ENCODE results near the gene GDF2.

The GDF2 gene

DNA sequence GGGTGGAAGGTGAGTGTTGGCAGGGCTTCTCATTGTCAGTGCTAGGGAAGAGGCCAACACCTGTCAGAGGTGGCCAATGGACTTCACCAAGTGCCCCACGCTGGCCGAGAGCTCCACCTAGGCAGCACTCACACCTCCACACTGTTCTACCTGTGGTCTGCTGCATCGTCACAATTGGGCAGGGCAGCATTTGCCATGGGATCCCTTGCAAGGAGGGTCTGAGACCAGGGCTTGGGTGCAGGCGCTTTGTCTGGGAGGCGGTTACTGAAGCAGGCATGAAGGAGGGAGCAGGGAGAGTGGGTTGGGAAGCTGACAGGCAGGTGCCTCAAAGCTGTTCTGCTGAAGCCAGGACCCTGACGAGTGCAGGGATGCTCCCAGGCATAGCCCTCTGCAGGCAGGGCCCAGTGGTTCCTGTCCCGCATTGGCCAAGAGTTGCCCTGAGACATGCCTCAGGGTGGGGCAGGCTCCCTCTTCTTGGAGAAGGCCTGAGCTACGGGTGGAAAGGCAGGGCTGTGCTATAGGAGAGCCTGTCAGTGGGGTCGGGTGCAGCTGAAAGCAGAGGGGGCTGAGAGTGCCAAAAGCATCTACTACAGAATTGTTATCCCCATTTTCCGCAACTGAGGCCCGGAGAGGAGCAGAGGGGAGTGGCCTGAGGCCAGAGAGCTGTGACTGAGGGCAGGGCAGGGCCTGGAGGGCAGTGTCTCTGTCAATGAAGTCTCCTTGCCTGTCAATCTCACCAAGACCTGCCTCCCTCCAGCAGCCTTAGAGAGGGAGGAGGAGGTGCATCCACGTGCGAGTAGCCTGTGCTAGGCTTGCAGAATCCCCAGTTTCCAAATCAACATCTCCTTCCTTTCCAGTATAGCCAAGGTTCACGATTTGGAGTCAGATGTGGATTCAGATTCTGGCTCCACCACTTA lies 29.9 kb downstream of the GDF2 start:
- no peak for DNase-seq (ENCODE audit: low spot score)

DNA sequence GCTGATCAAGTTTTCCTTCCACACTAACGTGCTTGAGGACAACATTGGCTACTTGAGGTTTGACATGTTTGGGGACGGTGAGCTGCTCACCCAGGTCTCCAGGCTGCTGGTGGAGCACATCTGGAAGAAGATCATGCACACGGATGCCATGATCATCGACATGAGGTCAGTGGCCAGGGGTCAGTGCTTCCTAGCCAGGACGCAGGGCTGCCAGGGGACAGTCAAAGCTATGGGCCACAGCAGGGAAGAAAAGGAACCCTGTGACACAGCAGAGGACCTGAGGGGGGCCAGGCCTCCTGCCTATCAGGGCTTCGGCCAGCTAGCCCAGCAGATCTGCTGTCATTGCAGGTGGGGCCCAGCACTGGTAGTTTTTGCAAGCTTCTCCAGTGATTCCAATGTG lies 31.1 kb downstream of the GDF2 start:
- no peak for DNase-seq (ENCODE audit: low spot score)

DNA sequence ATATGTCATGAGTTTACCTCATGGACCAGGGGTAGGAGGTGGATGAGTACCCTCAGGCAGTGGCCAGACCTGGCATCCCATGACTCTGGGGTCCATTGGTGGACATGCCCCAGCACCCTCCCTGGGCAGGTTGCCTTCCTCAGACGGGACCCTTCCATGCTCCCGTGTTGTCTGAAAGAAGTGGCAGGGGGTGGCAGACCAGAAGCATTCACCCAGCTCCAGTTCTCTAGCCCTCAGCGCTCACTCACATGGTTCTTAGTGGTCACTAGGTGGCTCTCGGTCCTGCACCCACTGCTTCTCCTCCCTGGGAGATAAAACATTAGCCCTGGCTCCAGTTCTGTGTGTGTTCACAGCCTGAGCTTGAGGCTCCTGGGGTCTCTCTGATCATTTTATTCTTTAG lies 31.9 kb downstream of the GDF2 start:
- DNase-seq (ENCODE audit: low spot score): no peak

DNA sequence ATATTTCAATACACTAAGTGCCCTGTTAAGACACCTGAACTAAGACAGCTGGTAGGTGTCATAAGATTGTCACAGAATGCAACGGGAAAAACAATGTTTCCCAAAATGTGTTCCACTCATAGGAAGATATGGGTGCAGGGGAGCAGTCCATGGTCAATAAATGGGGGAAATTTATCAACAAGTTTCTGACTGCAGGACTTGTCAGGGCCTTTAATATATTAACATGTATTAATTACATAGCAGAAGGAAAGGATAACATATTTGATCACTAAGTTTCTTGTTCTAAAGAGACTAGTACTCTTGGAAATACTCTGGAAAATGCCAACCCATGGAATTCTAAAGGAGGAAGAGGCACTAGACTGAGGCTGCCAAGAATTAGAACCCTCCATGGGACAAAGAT lies 32.6 kb downstream of the GDF2 start:
- DNase-seq (ENCODE audit: low spot score): no peak

DNA sequence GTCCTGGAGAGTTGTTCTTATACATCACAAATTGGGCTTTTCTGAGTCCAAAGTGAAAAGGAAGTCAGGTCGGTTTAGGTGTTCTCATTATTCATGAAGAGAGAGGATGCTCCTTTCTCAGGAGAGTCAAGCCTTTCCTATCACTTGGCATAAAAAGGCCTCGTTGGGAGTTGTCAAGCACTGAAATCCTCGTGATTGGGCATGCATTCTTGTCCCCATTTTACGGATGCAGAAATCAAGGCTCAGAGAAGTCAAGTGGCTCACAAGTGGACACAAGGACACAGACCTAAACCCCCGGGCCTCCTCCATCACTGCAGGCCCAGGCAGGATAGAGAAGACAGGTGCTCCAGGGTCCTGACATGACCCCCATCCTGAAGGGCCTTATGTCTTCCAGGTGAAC lies 34.5 kb downstream of the GDF2 start:
- DNase-seq (ENCODE audit: low spot score): no peak

DNA sequence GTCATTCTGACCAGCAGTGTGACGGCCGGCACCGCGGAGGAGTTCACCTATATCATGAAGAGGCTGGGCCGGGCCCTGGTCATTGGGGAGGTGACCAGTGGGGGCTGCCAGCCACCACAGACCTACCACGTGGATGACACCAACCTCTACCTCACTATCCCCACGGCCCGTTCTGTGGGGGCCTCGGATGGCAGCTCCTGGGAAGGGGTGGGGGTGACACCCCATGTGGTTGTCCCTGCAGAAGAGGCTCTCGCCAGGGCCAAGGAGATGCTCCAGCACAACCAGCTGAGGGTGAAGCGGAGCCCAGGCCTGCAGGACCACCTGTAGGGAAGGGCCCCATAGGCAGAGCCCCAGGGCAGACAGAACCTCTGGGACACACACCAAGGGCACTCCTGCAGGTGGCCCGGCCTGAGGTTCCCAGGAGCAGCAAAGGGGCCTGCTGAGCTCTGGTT lies 34.9 kb downstream of the GDF2 start:
- DNase-seq (ENCODE audit: low spot score): no peak

DNA sequence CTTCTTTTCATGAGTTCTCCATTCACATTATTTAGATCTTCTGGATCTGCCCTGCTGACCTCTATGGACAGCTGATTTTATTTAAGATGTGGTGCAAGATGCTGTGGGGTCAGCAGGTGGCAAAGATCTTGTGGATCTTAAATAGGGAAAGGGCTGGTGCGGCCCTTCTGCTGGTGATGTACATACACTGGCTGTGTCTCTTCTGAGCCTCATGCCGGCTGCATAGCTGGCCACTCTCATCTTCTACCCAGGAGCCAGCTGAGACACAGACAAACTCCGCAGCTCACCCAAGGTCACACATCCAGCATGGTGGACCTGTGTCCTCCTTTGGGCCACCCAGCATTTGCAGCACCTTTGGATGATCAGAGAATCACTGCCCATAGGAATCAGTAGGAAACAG lies 35.7 kb downstream of the GDF2 start:
- no peak for DNase-seq (ENCODE audit: low spot score)

DNA sequence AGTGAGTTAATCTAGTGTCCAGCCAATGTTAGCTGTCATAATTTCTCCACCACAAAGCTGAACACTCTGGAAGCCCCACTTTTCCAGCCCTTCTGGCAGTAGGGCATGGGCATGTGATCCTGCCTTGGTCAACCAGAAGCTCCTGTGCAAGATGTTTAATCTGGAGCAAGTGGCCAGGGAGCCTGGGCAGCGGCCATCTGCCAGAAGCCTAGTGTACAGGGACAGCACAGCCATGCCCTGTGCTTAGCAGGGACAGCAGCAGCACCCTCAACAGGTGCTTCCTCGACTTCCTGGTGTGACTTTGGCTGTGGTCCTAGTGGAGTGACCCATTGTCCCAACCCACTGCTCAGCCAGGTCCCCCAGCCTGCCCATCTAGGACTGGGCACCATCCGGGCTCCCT lies 36.2 kb downstream of the GDF2 start:
- no peak for DNase-seq (ENCODE audit: low spot score)

DNA sequence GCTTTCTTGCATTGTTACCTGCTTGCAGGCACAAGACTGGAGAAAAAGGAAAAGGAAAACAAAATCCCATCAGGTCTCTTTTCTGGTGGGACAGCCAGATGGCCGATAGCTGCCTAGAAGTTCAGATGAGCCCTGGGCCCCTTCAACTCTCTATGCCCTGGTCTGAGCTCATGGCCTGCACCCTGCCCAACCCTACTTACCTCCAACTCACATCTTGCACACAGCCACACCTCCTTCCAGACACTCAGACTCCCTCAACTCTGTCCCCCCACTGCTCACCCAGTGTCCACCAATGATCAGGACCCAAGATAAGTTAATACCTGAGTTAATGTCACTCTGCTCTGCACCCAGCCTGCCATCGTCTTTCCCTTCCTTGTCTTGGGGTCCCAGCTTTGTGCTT lies 36.8 kb downstream of the GDF2 start:
- DNase-seq (ENCODE audit: low spot score): no peak

DNA sequence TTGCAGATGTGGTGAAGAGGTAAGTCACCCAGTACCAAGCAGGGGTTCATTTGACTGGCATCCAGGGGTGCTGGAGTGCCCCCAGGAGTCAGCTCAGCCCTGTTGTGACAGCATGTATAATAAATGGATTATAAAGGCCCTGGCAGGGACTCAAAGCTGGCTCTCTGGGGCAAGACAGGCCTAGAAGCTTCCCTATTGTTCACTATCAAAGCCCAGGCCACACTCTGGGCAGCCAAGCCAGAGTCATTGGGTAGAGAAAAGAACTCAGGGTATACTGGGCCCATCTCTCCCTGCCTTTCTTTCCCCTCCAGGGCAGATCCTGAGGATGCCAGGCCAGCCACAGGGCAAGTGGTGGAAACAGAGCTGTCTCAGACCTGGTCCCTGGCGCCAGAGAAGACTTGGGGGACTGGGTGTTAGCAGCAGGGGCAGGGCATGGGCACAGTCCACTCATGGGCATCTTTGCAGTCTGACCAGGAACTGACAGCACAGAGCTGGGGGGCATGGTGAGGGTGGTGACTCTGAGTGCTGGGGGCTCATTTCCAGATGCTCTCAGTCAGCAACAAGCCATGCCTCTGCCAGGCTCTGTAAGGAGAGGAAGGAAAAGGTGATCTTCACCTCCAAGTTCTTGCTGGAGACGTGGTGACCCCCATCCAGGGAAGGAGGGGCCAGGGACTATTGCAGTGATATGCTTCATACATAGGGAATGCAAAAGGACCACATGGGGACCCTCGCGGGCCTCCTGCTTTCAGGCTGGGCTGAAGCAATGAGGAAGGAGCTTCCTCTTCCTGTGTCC lies 37.6 kb downstream of the GDF2 start:
- DNase-seq (ENCODE audit: low spot score): no peak

DNA sequence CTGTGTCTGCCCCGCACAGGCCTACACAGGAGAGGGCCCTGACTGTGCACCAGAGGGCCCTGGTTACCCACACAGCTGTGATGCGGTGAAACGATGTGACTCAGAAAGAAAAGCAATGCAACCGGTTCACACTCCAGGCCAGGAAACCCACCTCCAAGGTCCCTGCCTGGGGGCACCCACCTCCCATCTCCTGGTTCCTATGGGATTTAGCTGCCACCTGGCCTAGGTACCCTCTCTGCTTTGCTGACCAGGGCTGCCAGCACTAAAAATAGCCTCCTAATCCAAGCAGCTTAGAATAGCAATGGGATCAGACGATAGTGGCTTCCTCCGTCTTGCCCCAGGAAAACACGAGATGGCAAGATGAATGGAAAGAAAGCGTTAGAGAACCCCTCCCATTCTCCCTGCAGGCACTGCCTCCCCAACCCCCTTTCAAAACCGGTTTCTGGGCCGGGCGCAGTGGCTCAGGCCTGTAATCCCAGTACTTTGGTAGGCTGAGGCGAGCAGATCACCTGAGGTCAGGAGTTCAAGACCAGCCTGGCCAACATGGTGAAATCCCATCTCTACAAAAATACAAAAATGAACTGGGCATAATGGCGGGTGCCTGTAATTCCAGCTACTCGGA lies 38.3 kb downstream of the GDF2 start:
- DNase-seq (ENCODE audit: low spot score): no peak

DNA sequence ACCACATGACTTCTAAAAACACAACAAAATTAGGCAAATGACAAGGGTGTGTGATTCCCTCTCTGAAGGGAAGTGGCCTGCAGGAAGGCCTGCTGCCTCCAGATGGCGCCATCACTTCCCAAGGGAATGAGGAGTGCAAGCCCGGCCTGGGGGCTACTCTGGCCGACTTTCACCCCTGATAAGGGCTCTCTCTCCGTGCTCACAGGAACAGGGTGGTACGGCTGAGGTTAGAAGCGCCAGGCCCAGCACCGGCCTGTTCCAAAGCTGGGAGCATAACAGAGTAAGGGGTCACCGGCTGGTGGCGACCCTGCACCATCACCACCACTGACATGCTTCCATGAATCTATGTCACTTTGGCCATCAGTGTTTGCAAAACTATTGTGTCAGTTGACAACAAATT lies 39.0 kb downstream of the GDF2 start:
- peak; percentile 75 for DNase-seq (ENCODE audit: low spot score)

DNA sequence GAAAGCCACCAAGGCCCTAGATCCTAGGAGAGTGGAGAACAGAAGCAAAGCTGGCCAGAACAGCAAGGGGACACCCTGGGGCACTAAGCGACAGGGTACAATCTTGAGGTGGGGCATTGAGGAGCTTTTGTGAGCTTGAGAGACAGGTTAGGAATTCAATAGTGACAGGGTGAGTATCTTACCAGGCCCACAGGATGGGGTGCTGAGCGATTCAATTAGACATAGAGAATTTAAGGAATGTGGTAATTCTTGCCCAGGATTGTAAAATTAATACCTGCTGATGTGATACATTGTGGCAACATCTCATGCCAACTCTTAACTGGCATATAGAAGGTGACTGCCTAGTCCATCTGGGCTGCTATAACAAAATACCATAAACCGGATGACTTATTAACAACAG lies 39.9 kb downstream of the GDF2 start:
- DNase-seq (ENCODE audit: low spot score): no peak

DNA sequence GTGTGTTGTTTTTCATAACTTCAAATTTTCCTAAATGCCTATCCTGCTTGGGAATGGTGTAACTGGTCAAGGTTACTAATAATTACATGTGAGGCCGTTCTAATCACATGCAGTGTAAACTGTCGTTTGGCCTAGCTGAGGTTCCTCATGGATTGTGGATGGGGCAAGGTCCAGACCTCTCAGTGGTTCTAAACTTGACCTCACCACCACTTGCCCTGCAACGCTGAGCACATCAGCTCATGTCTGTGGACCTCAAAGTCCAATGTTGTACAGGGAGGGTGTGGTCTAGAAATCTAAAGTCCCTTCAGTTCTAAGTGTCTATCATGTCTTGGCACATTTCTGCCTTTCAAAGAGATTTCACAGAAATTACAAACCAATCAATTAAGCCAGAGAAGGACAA lies 41.5 kb downstream of the GDF2 start:
- DNase-seq (ENCODE audit: low spot score): no peak

DNA sequence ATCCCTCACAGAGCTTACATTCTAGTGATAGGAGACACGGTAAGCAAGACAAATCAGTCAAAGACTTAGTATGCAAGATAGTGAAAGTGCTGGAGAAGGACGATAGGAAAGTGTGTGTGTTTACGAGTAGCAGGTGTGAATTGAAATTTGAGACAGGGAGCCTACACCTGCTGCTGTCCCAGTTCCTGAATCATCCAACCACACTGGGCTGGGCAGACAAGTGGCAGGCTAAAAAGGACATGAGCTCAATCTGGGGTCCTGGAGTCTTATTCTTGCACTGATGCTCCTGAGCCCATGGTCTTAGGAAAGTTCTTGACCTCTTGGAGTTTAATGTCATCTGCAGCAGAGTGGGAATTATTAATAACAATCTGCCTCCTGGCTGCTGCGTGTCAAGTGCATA lies 42.1 kb downstream of the GDF2 start:
- no peak for DNase-seq (ENCODE audit: low spot score)

DNA sequence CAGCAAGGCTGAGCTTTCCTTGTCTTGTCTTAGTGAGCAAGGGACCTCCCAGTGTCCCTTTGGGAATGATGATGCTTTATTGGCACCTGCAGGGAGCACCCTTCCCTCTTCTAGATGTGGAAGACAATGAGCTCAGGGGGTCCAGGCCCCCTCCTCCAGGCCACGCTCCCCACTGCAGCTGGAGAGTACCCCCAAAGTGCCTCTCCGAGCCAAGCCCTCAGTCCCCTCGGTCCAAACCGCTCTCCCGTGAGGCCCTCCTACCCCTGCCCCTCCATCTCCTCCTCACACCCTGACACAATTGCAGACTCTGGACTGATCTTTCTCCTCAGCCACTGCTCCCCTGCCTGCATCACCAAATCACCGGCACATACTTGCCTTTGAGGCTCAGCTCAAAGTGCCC lies 42.7 kb downstream of the GDF2 start:
- no peak for DNase-seq (ENCODE audit: low spot score)

DNA sequence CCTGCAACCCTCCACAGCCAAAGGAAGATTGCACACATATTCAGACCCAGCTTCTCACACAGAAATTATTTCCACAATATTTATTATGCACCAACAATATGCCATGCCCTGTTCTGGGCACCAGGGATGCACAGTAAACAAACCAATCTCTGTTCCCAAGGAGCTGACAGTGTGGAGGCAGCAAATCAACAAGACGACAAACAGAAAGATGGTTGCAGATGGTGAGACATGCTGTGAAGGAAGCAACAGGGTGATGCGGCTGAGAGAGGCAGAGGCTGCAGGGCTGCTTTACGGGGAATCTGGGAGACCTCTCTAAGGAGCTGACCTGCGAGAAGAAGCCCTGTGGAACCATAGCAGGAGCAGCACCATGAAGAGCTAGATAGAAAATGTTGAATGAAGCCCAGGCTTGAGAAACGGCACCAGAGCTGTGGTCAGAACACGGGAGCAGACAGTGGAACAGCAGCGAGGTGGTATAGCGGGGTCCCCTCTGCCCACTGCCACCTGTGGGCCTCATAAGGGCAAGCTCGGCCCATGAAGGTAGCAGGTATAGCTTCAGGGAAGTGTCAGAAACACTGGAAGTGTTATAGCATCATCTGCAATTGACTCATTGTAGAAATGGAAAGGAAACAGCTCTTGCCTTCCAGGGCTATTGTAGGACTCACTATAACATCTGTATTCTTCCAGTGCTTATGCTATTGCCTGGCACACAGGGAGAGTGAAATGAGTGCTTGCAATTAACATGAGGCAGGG lies 43.4 kb downstream of the GDF2 start:
- no peak for DNase-seq (ENCODE audit: low spot score)

DNA sequence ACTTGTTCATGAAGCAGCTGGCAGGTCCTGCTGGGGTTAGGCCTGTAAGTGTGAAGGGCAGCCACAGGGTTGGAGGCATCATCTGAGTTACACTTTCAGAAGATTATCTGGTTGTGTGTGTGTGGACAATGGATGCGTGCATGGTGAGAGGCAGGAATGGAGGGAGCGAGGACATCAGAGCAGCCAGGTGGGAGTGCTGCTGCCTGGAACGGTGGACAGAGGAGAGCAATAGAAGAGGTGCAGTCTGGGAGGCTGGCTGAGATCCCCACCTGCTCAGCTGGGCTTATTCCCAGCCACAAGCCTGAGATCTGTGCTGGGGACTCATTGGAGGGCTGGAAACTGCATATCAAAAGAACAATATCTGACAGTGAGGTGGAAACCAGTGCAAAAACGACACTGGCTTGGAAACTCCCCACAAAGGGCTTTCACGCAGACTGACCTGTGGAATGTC lies 44.0 kb downstream of the GDF2 start:
- DNase-seq (ENCODE audit: low spot score): no peak

DNA sequence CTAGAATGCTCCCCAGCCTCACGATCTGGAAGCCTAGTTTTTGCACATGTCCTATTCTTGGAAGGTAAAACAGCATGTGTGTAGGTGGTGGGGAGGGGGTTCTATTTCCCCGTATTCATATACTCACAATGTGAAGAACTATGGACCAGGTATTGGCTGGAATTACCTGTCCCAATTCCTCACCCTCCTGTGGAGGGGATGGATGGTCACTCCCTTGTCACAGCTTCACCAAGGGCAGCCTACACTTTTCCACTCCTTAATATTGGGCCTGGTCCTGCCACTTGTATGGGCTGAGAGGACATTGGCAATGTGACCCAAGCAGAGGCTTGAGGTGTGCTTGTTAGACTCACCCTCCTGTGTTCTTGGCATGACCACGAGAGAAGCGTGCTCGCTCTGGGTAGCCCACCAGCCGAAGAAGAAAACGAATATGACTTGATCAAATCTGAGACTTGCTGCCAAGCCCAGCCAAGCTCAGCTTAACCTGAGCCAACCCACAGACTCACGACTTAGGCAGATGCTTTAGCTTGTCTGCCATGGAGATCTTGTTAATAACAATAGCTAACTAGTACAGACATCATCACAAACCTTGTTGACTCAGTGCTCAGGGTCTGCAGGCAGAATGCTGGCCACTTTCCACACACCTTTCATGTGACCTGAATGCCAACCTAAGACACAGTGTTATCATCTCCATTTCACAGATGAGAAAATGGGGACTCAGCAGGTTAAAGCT lies 44.6 kb downstream of the GDF2 start:
- no peak for DNase-seq (ENCODE audit: low spot score)

DNA sequence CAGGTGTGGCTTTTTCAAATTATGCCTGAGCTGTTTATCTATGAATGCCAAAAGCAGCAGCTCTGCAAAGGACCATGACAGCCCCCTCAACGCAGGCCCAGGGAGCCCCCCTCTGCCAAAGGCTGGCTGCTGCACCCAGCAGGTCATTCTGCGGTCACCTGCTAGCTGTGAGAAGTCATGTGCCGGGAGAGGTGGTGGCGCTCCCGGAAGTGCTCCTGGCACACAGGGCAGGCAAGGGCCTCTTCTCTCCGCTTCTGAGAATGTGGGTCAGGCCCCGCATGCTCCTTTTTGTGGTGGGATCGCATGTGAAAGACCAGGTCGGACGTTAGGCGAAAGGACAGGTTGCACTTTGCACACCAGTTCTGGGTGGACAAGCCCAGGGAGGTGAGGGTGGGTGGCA lies 45.4 kb downstream of the GDF2 start:
- no peak for DNase-seq (ENCODE audit: low spot score)

DNA sequence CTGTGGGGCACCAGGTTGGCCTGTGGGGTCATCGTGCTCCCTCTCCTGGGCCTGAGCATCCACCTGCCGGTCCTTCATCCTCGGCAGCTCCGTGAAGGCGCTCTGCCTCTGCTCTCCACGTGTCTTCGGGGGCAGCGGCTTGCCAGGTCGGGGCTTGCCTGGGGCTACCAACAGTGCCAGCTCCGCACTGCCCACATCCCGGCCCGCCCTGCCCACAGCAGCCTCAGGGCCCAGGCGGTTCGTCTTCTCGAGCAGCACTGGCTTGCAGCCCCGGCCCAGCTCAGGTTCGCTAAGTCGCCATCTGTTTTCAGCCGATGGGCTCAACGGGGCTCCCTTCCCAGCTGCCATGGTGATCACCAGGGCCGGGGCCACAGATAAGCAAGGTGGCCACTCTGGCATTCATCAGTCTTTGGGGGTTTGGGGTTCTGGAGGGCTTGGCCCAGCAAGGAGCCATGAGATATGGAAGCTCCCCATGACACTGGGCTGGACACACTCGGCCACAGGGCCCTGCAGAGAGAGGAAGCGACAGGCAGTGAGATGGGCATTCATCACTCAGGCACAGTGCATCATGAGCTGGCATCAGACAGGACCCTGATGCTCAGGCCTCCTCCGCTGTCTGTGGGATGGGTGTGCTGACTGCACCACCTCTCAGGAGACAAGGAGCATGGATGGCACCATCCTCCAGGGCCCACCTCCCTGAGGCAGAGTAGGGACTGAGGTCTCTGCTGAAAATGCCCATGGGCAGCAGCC lies 46.4 kb downstream of the GDF2 start:
- no peak for DNase-seq (ENCODE audit: low spot score)

Measured in ecto neural progenitor cell (in vitro differentiated cells).